ENCODE results near the gene DHX8.
"Not testable (repeated sequence)": the region's sequence is repeated elsewhere in the genome, so short reads cannot be mapped to it uniquely, and the experiment has no call there.

DHX8 gene

DNA sequence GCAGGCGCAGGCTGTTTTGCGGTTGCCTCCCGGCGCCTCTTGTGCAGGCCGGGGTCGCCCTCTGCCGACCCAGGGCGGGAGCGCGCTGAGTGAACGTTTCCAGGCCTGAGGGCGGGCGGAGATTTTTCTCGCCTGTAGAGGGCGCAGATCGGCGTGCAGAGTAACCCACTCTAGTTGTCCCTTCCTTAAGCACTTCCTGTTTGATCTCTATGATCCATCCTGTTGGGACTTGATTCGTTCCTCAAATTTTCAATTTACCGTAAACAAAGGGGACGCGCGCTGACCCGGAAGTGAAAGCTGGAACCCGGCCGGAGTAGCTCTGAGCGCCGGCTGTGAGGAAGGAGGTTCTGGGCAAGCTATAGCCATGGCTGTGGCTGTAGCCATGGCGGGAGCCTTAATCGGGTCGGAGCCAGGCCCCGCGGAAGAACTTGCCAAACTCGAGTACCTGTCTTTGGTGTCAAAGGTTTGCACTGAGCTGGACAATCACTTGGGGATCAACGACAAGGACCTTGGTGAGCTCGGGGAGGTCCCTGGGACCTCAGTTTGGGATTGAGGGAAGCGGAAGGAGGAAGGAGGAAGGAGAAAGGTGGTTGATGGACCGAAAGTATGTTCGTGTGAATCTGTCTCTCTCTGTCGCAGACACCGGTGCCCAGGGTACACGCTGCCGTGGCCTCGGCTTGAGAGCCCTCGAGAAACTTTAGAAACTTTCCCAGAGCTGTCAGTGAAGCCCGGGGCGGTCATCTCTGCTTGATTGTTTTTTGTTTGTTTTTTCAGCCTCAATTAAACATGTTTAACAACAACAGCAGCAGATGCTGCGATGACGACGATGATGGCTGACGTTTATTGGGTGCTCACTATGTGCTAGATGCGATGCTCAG is at the start of gene DHX8:
TSS of gene DHX8 (plus strand) at position 302 of the 878 bp plus-strand sequence. CDS start at position 365, 63 bp downstream.
- DNase-seq: peak; percentile 96

DNA sequence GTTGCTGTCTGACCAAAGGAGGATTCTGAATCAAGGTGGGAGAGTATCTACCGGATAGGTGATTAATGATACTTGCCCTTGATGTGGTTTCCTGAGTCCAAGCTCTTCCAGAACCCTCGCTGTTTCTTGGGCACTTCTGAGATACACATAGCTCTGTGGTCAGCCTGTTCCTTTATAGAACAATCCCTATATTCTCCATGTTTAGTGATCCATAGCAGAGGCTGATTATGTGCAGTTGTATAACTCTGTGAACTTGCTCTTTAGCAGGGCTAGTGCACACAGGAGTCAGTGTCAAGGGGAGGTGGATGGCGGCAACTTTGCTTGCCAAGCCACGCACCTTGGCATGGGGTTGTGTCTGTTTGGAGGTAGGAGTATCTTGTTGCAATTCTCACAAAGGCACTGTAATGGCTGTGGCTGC is 48.9 kb upstream of the DHX8 start:
- DNase-seq: no peak

DNA sequence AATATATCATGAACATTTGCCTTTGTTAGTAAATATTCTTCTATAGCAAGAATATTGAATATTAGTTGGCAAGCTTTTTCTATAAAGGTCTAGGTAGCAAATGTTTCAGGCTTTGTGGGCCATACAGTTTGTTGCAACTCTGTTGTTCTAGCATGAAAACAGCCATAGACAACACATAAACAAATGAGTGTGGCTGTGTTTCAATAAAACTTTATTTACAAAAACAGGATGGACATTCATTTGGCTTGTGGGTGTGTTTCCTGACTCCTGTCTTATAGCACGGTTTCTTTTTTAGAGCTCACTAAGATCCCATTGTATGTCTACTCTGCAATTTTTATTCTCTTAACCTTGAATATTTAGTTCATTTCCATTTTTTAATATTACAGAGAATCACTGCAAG is 46.0 kb upstream of the DHX8 start:
- DNase-seq: no peak

DNA sequence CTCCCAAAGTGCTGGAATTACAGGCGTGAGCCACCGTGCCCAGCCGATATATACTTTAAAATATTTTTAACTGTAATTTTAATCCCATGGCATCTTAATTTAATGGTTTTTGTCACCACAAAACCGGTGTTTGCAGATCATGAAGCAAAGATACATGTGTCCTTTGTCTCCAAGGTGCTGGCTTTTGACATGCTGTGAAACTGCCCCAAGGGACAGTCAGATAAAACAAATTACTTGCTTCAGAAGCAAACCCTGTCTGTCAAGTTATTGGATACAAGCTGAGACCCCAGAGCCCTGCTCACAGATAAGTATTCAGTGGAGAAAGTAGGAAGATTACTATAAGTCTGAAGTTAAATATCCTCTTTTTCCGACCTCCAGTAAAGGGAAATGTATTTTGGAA is 45.1 kb upstream of the DHX8 start:
- DNase-seq: no peak

DNA sequence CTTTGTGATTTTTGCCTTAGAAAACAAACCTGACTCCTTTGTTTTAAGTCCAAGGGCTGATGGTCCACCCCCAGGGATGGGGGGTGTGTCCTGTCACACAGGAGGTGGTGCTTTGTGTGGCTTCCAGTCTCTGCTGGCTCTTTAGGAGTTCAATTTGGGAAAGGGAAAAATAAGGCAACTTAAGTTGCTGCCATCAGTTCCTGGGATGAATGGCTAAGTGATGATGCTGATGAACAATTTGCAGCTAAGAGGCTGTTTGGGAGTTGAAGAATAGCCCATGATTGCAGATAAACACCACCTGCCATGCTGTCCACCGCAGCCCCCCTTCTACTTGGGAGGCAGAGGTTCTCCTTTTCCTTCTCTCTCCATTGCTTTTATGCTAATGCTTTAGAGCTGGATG is 44.7 kb upstream of the DHX8 start:
- no peak for DNase-seq

DNA sequence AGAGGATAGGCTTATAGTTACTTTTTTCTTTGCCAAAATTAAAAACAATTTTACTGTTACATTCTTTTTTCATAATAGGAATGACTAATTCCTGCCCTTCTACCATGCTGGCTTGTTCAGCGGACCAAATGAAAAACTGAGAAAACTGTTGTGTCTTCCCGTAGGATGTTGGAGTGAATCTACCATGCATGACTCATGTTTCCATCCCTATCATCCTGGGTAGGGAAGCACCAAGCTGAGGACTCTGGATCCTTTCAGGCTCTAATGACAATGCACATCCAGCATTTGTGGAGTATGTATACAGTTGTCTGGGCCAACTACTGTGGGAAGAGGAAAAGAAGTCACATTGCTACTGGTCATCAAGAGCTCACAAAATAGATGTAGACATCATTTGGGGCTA is 41.1 kb upstream of the DHX8 start:
- DNase-seq: no peak

DNA sequence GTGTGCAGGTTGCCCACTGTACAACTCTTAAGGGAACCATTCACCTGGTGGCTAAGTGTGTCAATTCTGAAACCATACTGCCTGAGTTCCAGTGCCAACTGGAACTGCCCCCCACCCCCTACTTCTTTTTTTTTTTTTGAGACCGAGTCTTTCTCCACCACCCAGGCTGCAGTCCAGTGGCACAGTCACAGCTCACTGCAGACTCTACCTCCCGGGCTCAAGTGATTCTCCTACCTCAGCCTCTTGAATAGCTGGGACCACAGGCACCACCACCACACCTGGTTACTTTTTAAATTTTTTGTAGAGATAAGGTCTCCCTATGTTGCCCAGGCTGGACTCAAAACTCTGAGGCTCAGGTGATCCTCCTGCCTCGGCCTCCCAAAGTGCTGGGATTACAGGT is 40.4 kb upstream of the DHX8 start:
- DNase-seq: no peak

DNA sequence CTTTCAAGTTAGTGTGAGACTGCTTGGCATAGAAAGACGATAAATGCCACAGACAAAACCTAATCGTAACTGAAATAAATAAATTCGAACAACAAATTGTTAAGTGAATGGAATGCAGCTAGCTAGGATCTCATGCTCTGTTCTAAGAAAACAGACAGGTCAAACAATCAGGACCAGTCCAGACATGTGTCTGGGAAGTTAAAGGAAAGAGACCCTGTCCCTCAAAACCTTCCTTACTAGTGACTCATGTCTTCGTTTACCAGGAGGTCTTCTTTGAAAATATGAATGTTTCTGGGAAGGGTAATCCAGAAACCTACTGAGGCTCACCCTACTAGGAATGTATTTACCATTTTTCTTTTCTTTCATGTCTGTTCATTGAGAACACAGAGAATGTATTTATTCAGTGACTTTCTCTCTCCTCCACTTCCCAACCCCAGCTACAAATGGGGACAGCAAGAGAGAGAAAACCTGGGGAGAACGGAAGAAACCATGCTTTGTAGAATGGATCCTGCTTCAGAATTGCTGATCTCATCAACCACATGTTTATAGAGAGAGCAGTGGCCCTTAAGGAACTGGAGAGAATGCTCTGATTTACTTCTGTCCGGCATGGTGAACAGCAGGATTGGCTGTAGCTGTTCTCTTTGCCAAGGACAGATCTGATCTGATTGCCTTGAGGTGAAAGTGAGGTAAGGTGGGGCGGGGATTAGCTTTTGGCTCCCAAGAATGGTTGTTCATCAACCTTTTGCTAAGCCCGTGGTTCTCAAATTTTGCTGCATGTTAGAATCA is 39.4 kb upstream of the DHX8 start:
- DNase-seq: no peak

DNA sequence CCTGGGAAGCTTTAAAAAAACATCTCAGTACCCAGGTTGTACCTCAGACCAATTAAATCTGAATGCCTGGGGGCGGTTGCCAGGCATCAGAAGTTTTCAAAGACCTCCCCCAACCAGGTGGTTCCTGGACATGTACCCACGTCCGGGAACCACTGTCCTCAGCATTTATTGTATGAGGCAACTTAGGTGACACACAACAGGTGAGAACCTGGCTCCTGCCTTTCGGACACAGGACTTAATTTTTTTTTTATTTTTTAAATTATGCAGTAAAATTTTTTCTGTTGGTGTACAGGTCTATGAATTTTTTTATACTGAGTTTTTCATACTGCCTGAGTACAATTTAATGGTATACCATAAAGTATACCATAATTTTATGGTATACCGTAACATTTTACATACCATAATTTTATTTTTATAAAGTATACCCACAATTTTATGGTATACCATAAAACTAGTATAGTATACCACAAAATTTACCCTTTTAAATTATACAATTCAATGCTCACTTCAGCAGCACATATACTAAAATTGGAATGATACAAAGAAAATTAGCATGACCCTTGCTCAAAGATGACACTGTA is 38.7 kb upstream of the DHX8 start:
- no peak for DNase-seq

DNA sequence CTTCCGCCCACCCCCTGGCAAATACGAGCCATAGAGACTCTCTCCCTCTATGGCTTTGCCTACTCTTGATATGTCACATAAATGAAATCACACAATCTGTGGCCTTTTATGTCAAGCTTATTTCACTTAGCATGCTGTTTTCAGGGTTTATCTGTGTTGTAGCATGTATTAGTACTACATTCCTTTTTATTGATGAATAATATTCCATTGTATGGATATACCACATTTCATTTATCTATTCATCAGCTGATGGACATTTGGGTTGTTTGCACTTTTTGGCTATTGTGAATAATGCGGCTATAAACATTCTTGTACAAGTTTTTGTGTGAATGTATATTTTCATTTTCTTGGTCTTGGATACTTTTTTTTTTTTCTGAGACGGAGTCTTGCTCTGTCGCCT is 37.0 kb upstream of the DHX8 start:
- DNase-seq: no peak

DNA sequence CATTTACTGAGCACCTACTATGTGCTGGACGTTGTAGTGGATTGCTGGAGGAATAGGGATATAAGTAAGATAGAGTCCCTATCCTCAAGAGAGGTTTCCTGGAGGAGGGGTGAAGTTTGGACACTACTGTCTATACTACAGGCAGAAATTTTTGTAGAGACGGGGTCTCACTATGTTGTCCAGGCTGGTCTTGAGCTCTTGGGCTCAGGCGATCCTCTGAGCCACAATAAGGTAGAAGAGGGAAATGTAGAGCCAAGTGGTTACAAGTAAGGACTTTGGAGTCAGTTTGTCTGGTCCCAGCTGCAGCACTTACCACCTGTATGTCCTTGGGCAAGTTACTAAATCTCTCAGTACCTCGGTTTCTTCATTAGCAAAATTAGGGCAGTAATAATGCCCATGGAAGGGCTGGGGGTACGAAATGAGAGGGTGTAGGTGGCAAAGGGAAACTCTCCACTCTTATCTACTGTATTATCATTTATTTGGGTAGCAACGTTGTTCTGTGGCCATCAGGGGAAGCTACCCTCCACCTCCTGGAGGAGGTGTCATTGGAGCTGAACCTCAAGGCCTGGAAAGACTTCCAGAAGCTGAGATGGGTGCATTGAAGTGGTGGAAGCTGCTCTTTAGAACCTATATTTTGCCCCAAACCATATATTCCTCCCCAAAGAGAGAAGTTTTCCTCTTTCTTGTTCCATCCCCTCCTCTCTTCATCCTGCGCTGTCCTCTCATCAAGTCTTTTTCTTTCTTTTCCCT is 34.9 kb upstream of the DHX8 start:
- no peak for DNase-seq

DNA sequence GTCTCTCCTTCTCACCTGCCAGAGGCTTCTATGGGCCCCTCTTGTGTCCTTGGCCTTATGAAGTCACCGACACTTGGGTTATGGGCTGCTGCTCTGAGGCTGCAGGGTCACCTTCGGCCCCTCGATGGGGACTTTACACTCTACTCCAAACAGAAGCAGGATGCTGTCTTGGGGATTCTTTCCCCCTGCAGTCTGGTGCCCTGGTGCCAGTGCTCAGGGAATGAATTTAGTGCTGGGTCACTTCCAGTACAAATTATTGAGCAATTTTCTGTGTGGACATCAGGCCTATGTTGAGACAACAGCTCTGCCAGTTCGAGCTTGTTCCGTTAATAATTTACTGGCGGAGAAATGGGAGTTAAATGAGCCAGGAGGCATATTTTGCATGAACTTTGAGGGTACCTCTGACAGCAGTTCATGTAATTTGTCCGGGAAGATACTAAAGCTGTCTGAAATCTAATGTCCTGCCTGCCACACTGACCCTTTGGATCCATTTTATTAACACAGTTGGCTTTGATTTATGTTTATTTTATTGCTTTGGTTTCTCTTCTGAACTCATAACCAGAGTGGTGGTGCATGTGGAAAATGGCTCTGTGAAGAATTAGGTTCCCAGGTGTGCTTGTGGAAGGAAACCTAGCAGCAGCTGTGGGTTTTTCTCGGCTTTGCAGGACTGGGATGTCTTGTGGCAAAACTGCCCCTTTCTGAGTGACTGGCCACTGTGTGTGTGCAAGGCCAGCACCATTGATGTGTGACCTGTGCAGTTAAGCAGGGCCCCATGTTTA is 34.1 kb upstream of the DHX8 start:
- DNase-seq: no peak

DNA sequence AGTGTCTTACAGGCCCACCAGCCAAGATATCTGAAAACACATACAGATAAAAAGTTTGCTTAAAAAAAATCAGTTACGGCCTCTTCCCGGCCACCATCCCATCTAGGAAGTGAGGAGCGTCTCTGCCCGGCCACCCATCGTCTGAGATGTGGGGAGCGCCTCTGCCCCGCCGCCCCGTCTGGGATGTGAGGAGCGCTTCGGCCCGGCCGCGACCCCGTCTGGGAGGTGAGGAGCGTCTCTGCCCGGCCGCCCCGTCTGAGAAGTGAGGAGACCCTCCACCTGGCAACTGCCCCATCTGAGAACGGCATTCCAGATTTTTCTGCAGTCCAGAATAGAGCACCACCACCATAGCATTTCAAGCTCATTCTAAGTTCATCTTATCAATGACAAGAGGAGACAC is 33.0 kb upstream of the DHX8 start:
- not testable (repeated sequence) for DNase-seq

DNA sequence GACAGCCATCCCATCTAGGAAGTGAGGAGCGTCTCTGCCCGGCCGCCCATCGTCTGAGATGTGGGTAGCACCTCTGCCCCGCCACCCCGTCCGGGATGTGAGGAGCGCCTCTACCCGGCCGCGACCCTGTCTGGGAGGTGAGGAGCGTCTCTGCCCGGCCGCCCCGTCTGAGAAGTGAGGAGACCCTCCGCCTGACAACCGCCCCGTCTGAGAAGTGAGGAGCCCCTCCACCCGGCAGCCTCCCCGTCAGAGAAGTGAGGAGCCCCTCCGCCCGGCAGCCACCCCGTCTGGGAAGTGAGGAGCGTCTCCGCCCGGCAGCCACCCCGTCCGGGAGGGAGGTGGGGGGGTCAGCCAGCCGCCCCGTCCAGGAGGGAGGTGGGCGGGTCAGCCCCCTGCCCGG is 32.0 kb upstream of the DHX8 start:
- DNase-seq: not testable (repeated sequence)

DNA sequence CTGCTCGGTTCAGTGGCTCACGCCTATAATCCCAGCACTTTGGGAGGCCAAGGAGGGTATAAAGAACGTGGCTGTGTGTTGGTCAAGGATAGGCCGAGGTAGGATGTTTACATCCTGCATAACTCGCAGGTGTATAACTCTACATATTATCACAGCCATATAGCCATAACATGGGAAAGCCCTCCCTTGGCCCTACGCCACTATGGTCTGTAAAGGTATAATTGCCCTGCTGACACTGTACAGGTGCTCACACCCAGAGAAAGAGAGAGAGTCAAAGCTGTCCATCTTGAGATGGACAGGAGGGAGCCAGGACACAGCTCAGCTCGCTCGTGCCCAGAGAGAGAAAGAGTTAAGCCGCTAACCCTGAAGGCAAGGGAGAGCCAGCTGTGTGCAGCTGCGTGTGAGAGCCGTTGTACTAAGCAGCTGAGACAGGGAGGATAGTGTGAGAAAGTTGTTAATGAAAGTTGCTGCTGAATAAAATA is 30.4 kb upstream of the DHX8 start:
- no peak for DNase-seq

DNA sequence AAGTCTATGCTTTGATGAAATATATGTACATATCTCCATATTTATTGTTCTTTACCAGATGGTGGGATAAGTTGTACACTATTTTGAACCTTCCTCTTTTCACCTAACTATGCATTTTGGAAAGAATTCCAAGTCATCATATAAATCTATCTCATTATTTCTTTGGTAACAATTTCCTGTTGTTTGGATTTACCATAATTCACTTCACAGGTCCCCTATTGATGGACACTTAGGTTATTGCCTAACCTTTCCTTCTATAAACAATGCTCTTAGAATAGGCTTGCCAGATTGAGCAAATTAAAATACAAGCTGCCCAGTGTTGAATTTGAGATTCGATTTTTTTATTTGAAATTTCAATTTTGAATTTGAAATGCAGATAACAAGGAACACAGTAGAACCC is 28.9 kb upstream of the DHX8 start:
- no peak for DNase-seq

DNA sequence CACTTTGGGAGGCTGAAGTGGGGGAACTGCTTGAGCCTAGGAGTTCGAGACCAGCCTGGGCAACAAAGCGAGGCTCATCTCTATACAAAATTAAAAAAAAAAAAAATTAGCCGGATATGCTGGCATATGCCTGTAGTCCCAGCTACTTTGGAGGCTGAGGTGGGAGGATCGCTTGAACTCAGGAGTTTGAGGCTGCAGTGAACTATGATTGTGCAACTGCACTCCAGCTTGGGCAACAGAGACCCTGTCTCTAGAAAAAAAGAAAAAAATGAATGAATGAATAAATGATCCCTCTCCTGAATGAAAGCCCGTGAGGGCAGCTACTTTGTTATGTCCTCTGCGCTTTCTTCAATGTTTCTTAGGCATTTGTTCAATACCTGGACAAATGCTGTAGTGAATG is 27.7 kb upstream of the DHX8 start:
- no peak for DNase-seq

DNA sequence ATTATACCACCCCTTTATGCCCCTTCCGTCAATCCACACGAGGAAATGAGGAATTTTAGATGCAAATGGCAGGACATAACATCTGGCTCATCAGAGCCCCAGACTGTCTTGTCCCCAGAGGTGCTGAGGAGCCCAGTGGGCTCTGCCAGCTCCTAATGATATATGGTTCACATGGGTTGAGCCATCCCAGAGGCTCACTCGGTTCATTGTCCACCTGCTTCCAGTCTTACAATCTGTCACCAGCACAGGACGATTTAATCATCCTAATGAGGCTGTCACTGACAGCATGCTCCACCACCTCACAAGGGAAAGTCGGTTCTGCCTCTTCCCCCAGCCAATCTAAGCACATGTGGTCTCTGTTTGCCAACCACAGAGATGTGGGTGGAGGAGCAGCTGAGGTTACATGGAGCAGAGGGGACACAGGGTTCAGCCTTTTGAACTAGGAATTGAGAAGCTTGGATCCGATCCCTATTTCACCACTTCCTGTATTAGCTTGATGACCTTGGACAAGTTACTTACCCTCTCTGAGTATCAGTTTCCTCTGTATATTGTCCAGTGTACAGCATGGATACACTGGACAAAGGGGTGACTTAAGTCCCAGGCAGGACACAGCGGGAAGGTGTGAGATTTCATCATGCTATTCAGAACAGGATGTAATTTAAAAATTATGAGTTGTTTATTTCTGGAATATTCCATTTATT is 27.0 kb upstream of the DHX8 start:
- DNase-seq: no peak

DNA sequence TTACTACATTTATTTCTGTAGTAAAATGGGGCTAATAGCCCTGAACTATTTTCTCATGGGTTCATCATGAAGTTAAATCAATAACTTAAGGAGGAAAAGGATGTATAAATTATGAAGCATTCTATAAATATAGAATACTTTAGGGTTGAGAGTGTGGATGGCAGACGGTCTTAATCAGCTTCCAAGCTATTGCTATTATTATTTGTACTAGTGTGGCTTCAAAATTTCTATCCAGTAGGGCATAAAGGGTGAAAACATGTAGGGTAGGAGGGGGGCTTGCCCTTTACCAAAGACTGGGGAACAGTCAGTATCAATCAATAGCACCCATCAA is 26.4 kb upstream of the DHX8 start:
- no peak for DNase-seq

DNA sequence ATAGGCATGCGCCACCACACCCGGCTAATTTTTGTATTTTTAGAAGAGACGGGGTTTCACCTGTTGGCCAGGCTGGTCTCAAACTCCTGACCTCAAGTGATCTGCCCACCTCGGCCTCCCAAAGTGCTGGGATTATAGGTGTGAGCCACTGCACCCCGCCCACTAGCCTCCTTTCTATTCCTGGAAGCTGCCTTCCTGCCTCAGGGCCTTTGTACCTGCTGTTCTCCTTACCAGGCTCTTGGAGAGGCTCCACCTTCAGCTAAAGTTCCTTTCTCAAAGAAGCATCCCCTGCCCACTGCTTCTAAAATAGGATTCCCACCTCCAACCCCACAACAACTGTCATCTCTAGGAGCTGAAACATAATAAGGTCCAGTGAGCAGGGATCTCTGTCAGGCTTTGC is 23.9 kb upstream of the DHX8 start:
- not testable (repeated sequence) for DNase-seq

DNA sequence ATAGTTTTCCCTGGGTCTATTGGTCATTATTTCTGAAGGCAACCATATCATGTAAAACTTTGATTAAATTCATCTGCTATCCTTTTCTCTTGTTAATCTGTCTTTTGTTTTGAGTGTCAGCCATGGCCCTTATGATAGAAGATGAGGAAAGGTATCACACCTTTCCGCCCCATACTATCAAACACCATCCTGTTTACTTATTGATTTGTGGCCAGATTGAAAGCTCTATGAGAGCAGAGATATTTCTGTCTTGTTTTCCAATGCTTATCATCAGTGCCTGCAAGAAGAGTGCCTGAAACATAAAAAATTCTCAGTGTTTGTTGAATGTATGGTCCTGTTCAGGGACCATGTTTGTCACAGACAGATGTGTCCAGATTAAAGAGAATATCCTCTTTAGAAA is 22.6 kb upstream of the DHX8 start:
- no peak for DNase-seq

DNA sequence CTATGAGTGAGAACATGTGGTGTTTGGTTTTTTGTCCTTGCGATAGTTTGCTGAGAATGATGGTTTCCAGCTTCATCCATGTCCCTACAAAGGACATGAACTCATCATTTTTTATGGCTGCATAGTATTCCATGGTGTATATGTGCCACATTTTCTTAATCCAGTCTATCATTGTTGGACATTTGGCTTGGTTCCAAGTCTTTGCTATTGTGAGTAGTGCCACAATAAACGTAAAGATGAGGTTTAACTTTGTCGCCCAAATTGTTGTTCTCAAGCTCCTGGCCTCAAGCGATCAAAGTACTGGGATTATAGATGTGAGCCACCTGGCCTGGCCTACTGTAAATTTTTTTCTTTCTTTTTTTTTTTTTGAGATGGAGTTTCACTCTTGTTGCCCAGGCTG is 21.2 kb upstream of the DHX8 start:
- not testable (repeated sequence) for DNase-seq

Data from KG1 (cell line).